Brain microvascular endothelial cell (primary cell): Measurements from ENCODE around the gene PAK5.

Source experiments
- DNase-seq: peaks from one replicate; pipeline ENCODE4 v3.0.0-alpha.2; 2020
- H3K27ac ChIP-seq: fragments of 250-450 bp; sonication (Bioruptor Pico); 2 replicates; pipeline ENCODE4 v1.5.1; 2020; ENCODE audit warnings: mild to moderate bottlenecking, moderate library complexity
- H3K27me3 ChIP-seq: fragments of 250-450 bp; sonication (Bioruptor Pico); replicated peaks from 2 replicates; pipeline ENCODE4 v1.5.1; 2020; ENCODE audit warnings: mild to moderate bottlenecking
- H3K36me3 ChIP-seq: fragments of 250-450 bp; sonication (Bioruptor Pico); replicated peaks from 2 replicates; pipeline ENCODE4 v1.5.1; 2020; ENCODE audit warnings: mild to moderate bottlenecking
- H3K4me3 ChIP-seq: 2 replicates; pipeline ENCODE4 v1.5.1; 2011; ENCODE audit warnings: low read depth, mild to moderate bottlenecking, control low read depth, low read length, moderate library complexity
- CTCF ChIP-seq: IDR thresholded peaks from 2 replicates; pipeline ENCODE4 v1.5.1; 2011; ENCODE audit warnings: low read depth, mild to moderate bottlenecking, moderate library complexity, low read length, control low read depth, inconsistent platforms; ENCODE audit errors: missing control alignments
- in situ Hi-C: cut with HindIII; loops from 2 replicates; pipeline ENCODE4 v1.10.0; 2017; ENCODE audit warnings: low sequenced_read_pairs, low pct_ligation_motif_present

Gene PAK5

GRCh38 chr20:9686001-9686400, 152.9 kb downstream of the PAK5 start:
- no peak for DNase-seq
- H3K36me3 ChIP-seq = no peaks in the 10 kb centered on the region
- TF ChIP-seq CTCF = no peak
- H3K4me3 ChIP-seq = no peak overlapping the region
- H3K27me3 ChIP-seq = no peaks in the 10 kb centered on the region
- in situ Hi-C loops = no loop called here
- H3K27ac ChIP-seq = no peak overlapping the region

- H3K27ac ChIP-seq = no peak overlapping the region
- DNase-seq = no peak
- H3K27me3 ChIP-seq = no peaks in the 10 kb centered on the region
- H3K36me3 ChIP-seq = no peaks in the 10 kb centered on the region
- in situ Hi-C loops = no loop called here
- no peak overlapping the region for H3K4me3 ChIP-seq
- TF ChIP-seq CTCF = no peak
Measured at GRCh38 chr20:9685011-9685410, 153.9 kb downstream of the PAK5 start.

GRCh38 chr20:9677100-9677623, 161.7 kb downstream of the PAK5 start:
- H3K4me3 ChIP-seq = no peak overlapping the region
- H3K27me3 ChIP-seq = no peaks in the 10 kb centered on the region
- H3K36me3 ChIP-seq = no peaks in the 10 kb centered on the region
- DNase-seq = no peak
- in situ Hi-C loops = no loop called here
- no peak for TF ChIP-seq CTCF
- no peak overlapping the region for H3K27ac ChIP-seq

GRCh38 chr20:9672981-9673380, 165.9 kb downstream of the PAK5 start:
- H3K4me3 ChIP-seq = no peak overlapping the region
- H3K36me3 ChIP-seq = no peaks in the 10 kb centered on the region
- no peak for DNase-seq
- no peak for TF ChIP-seq CTCF
- no peaks in the 10 kb centered on the region for H3K27me3 ChIP-seq
- no peak overlapping the region for H3K27ac ChIP-seq
- in situ Hi-C loops = no loop called here

- Histone ChIP-seq H3K27me3 (no peaks in the 10 kb centered on the region), H3K36me3 (no peaks in the 10 kb centered on the region), H3K4me3 (no peak overlapping the region), H3K27ac (no peak overlapping the region)
- TF ChIP-seq CTCF = no peak
- in situ Hi-C loops = no loop called here
- no peak for DNase-seq
Measured at GRCh38 chr20:9672027-9672426, 166.8 kb downstream of the PAK5 start.

- no peaks in the 10 kb centered on the region for H3K36me3 ChIP-seq
- no peak for TF ChIP-seq CTCF
- in situ Hi-C loops = no loop called here
- no peak overlapping the region for H3K4me3 ChIP-seq
- no peaks in the 10 kb centered on the region for H3K27me3 ChIP-seq
- no peak for DNase-seq
- H3K27ac ChIP-seq = no peak overlapping the region
Measured at GRCh38 chr20:9668381-9668780, 170.5 kb downstream of the PAK5 start.
